ENCODE data around the gene CCNJL. TPM values are rescaled to one million over a fixed set of nuclear protein-coding genes. Genes with fewer than 3 reads are reported as not detected.

Gene CCNJL
- total RNA-seq, 2 experiments from 2014 or later: 0.23 TPM; not detected in 1

GRCh38 chr5:160303690-160304089 is 8.7 kb downstream of the CCNJL start:
- H3K9me3 Mint-ChIP-seq (ENCODE audit: insufficient read depth): no peaks in the 10 kb centered on the region
- no peak for DNase-seq
- H3K27ac Mint-ChIP-seq: no peak overlapping the region
- CTCF ChIA-PET: no interaction called here
- H3K4me3 Mint-ChIP-seq: no peak overlapping the region
- no peaks in the 10 kb centered on the region for H3K36me3 Mint-ChIP-seq (ENCODE audit: low read depth)
- POLR2A ChIA-PET: no interaction called here
- H3K4me1 Mint-ChIP-seq (ENCODE audit: low read depth): no peaks in the 10 kb centered on the region
- ATAC-seq: no peak
- peaks cover 11% of the 10 kb centered on the region for H3K27me3 Mint-ChIP-seq (ENCODE audit: low read depth)

GRCh38 chr5:160298189-160298588 is 14.2 kb downstream of the CCNJL start:
- ChIA-PET POLR2A (no interaction called here), CTCF (interaction anchor here (1.2 kb wide), 1 partner anchor 48 kb away, joined by 3 read pairs; no protein-coding TSS in a partner anchor)
- H3K27ac Mint-ChIP-seq: no peak overlapping the region
- no peaks in the 10 kb centered on the region for H3K4me1 Mint-ChIP-seq (ENCODE audit: low read depth)
- H3K4me3 Mint-ChIP-seq: no peak overlapping the region
- ATAC-seq (no peak), DNase-seq (no peak)
- H3K9me3 Mint-ChIP-seq (ENCODE audit: insufficient read depth): no peaks in the 10 kb centered on the region
- H3K27me3 Mint-ChIP-seq (ENCODE audit: low read depth): peaks cover 5% of the 10 kb centered on the region
- H3K36me3 Mint-ChIP-seq (ENCODE audit: low read depth): no peaks in the 10 kb centered on the region

- H3K4me1 Mint-ChIP-seq (ENCODE audit: low read depth): no peaks in the 10 kb centered on the region
- H3K27ac Mint-ChIP-seq: no peak overlapping the region
These were observed 14.6 kb downstream of the CCNJL start for GRCh38 chr5:160297776-160298175.

GRCh38 chr5:160297004-160297403 is 15.4 kb downstream of the CCNJL start:
- ATAC-seq (no peak), DNase-seq (no peak)
- ChIA-PET POLR2A (no interaction called here), CTCF (no interaction called here)
- Mint-ChIP-seq H3K4me1 (ENCODE audit: low read depth) (no peaks in the 10 kb centered on the region), H3K9me3 (ENCODE audit: insufficient read depth) (no peaks in the 10 kb centered on the region), H3K27ac (no peak overlapping the region), H3K27me3 (ENCODE audit: low read depth) (peaks cover 2% of the 10 kb centered on the region), H3K36me3 (ENCODE audit: low read depth) (no peaks in the 10 kb centered on the region), H3K4me3 (no peak overlapping the region)

More at GRCh38 chr5:160297776-160298175, 14.6 kb downstream of the CCNJL start:
- CTCF ChIA-PET: interaction anchor here (1.2 kb wide), 1 partner anchor 48 kb away, joined by 3 read pairs; no protein-coding TSS in a partner anchor
- Mint-ChIP-seq H3K9me3 (ENCODE audit: insufficient read depth) (no peaks in the 10 kb centered on the region), H3K27me3 (ENCODE audit: low read depth) (peaks cover 3% of the 10 kb centered on the region), H3K36me3 (ENCODE audit: low read depth) (no peaks in the 10 kb centered on the region), H3K4me3 (no peak overlapping the region)
- DNase-seq (no peak), ATAC-seq (no peak)
- POLR2A ChIA-PET: no interaction called here

- Mint-ChIP-seq H3K27me3 (ENCODE audit: low read depth) (peaks cover 2% of the 10 kb centered on the region), H3K4me3 (no peak overlapping the region), H3K27ac (no peak overlapping the region), H3K9me3 (ENCODE audit: insufficient read depth) (no peaks in the 10 kb centered on the region), H3K36me3 (ENCODE audit: low read depth) (no peaks in the 10 kb centered on the region), H3K4me1 (ENCODE audit: low read depth) (no peaks in the 10 kb centered on the region)
- ATAC-seq (no peak), DNase-seq (no peak)
- ChIA-PET CTCF (no interaction called here), POLR2A (no interaction called here)
These were observed 15.9 kb downstream of the CCNJL start for GRCh38 chr5:160296496-160296895.

GRCh38 chr5:160293901-160294561 is 18.3 kb downstream of the CCNJL start:
- H3K4me3 Mint-ChIP-seq: no peak overlapping the region
- no peaks in the 10 kb centered on the region for H3K27me3 Mint-ChIP-seq (ENCODE audit: low read depth)
- CTCF ChIA-PET: no interaction called here
- no peak overlapping the region for H3K27ac Mint-ChIP-seq
- no peaks in the 10 kb centered on the region for H3K36me3 Mint-ChIP-seq (ENCODE audit: low read depth)
- no peak for ATAC-seq
- H3K4me1 Mint-ChIP-seq (ENCODE audit: low read depth): no peaks in the 10 kb centered on the region
- no peaks in the 10 kb centered on the region for H3K9me3 Mint-ChIP-seq (ENCODE audit: insufficient read depth)
- POLR2A ChIA-PET: no interaction called here
- DNase-seq: no peak

GRCh38 chr5:160293386-160293785 is 19.0 kb downstream of the CCNJL start:
- no peaks in the 10 kb centered on the region for H3K9me3 Mint-ChIP-seq (ENCODE audit: insufficient read depth)
- no peaks in the 10 kb centered on the region for H3K4me1 Mint-ChIP-seq (ENCODE audit: low read depth)
- DNase-seq: no peak
- H3K27ac Mint-ChIP-seq: no peak overlapping the region
- no peak for ATAC-seq
- POLR2A ChIA-PET: no interaction called here
- H3K27me3 Mint-ChIP-seq (ENCODE audit: low read depth): no peaks in the 10 kb centered on the region
- H3K36me3 Mint-ChIP-seq (ENCODE audit: low read depth): no peaks in the 10 kb centered on the region
- CTCF ChIA-PET: no interaction called here
- H3K4me3 Mint-ChIP-seq: no peak overlapping the region

- ChIA-PET CTCF (no interaction called here), POLR2A (no interaction called here)
- Mint-ChIP-seq H3K4me3 (no peak overlapping the region), H3K27me3 (ENCODE audit: low read depth) (no peaks in the 10 kb centered on the region), H3K27ac (no peak overlapping the region), H3K4me1 (ENCODE audit: low read depth) (no peaks in the 10 kb centered on the region), H3K36me3 (ENCODE audit: low read depth) (no peaks in the 10 kb centered on the region), H3K9me3 (ENCODE audit: insufficient read depth) (no peaks in the 10 kb centered on the region)
- DNase-seq (no peak), ATAC-seq (no peak)
These were observed 20.9 kb downstream of the CCNJL start for GRCh38 chr5:160291467-160291866.

- no peak for ATAC-seq
- no peak for DNase-seq
- ChIA-PET POLR2A (no interaction called here), CTCF (no interaction called here)
- no peak overlapping the region for H3K27ac Mint-ChIP-seq
- H3K4me1 Mint-ChIP-seq (ENCODE audit: low read depth): no peaks in the 10 kb centered on the region
- no peaks in the 10 kb centered on the region for H3K27me3 Mint-ChIP-seq (ENCODE audit: low read depth)
- no peak overlapping the region for H3K4me3 Mint-ChIP-seq
- no peaks in the 10 kb centered on the region for H3K9me3 Mint-ChIP-seq (ENCODE audit: insufficient read depth)
- H3K36me3 Mint-ChIP-seq (ENCODE audit: low read depth): no peaks in the 10 kb centered on the region
These were observed 21.6 kb downstream of the CCNJL start for GRCh38 chr5:160290751-160291150.

GRCh38 chr5:160289721-160290120 is 22.6 kb downstream of the CCNJL start:
- Mint-ChIP-seq H3K4me3 (no peak overlapping the region), H3K9me3 (ENCODE audit: insufficient read depth) (no peaks in the 10 kb centered on the region)
- no peak for ATAC-seq

GRCh38 chr5:160289356-160289651 is 23.1 kb downstream of the CCNJL start:
- DNase-seq (no peak), ATAC-seq (no peak)
- no peaks in the 10 kb centered on the region for H3K4me1 Mint-ChIP-seq (ENCODE audit: low read depth)
- CTCF ChIA-PET: no interaction called here
- no peak overlapping the region for H3K4me3 Mint-ChIP-seq
- H3K27me3 Mint-ChIP-seq (ENCODE audit: low read depth): no peaks in the 10 kb centered on the region
- no peaks in the 10 kb centered on the region for H3K36me3 Mint-ChIP-seq (ENCODE audit: low read depth)
- no peaks in the 10 kb centered on the region for H3K9me3 Mint-ChIP-seq (ENCODE audit: insufficient read depth)
- POLR2A ChIA-PET: no interaction called here
- H3K27ac Mint-ChIP-seq: no peak overlapping the region

More at GRCh38 chr5:160289721-160290120, 22.6 kb downstream of the CCNJL start:
- CTCF ChIA-PET: no interaction called here
- no peak for DNase-seq
- Mint-ChIP-seq H3K4me1 (ENCODE audit: low read depth) (no peaks in the 10 kb centered on the region), H3K27me3 (ENCODE audit: low read depth) (no peaks in the 10 kb centered on the region), H3K36me3 (ENCODE audit: low read depth) (no peaks in the 10 kb centered on the region), H3K27ac (no peak overlapping the region)
- POLR2A ChIA-PET: no interaction called here

- ChIA-PET POLR2A (no interaction called here), CTCF (interaction anchor here (1.5 kb wide), 1 partner anchor 9 kb away, joined by 3 read pairs; no protein-coding TSS in a partner anchor)
- Mint-ChIP-seq H3K27me3 (ENCODE audit: low read depth) (no peaks in the 10 kb centered on the region), H3K4me1 (ENCODE audit: low read depth) (no peaks in the 10 kb centered on the region), H3K36me3 (ENCODE audit: low read depth) (no peaks in the 10 kb centered on the region), H3K4me3 (no peak overlapping the region), H3K9me3 (ENCODE audit: insufficient read depth) (no peaks in the 10 kb centered on the region), H3K27ac (no peak overlapping the region)
- DNase-seq: no peak
- ATAC-seq: no peak
These were observed 24.8 kb downstream of the CCNJL start for GRCh38 chr5:160287378-160288051.

- no peaks in the 10 kb centered on the region for H3K36me3 Mint-ChIP-seq (ENCODE audit: low read depth)
- ChIA-PET POLR2A (no interaction called here), CTCF (interaction anchor here (1.5 kb wide), 1 partner anchor 9 kb away, joined by 3 read pairs; no protein-coding TSS in a partner anchor)
- no peaks in the 10 kb centered on the region for H3K9me3 Mint-ChIP-seq (ENCODE audit: insufficient read depth)
- no peak overlapping the region for H3K27ac Mint-ChIP-seq
- no peaks in the 10 kb centered on the region for H3K27me3 Mint-ChIP-seq (ENCODE audit: low read depth)
- no peaks in the 10 kb centered on the region for H3K4me1 Mint-ChIP-seq (ENCODE audit: low read depth)
- DNase-seq (no peak), ATAC-seq (no peak)
- no peak overlapping the region for H3K4me3 Mint-ChIP-seq
These were observed 25.4 kb downstream of the CCNJL start for GRCh38 chr5:160286947-160287346.

All from activated CD8-positive, alpha-beta T cell treated with anti-CD3 and anti-CD28 coated beads, Interleukin-2, amount 10 ng/mL, durations not matched to agents 7 days and 5 days (primary cell).